LNCAP (cell line): Measurements from ENCODE around the gene PTPN3.

Experiments
- TF ChIP-seq, protein P1 (sequence below): fragments of 450-650 bp; IDR thresholded peaks from 2 replicates; pipeline ENCODE4 v1.5.1; 2017; ENCODE audit warnings: mild to moderate bottlenecking

PTPN3 gene

DNA sequence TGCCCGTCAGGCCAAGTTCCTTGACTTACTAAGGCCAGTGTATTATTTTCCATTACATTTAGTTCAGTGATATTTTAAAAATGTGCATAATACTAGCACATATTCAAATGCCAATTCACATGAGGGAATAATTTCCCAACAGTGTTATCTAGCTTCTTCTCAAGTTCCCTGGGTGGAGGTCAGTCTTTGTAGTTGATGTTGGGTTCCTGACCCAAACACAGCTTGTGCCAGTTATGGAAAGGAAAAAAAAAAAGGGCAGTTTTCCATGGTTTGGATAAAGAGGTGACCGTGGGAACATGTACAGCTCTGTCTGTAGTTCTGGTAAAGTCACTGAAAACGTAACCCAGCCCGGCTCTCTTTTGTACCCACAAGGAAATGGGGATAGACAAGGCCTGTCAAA lies 11.5 kb upstream of the PTPN3 start:
- TF ChIP-seq, protein P1, sequence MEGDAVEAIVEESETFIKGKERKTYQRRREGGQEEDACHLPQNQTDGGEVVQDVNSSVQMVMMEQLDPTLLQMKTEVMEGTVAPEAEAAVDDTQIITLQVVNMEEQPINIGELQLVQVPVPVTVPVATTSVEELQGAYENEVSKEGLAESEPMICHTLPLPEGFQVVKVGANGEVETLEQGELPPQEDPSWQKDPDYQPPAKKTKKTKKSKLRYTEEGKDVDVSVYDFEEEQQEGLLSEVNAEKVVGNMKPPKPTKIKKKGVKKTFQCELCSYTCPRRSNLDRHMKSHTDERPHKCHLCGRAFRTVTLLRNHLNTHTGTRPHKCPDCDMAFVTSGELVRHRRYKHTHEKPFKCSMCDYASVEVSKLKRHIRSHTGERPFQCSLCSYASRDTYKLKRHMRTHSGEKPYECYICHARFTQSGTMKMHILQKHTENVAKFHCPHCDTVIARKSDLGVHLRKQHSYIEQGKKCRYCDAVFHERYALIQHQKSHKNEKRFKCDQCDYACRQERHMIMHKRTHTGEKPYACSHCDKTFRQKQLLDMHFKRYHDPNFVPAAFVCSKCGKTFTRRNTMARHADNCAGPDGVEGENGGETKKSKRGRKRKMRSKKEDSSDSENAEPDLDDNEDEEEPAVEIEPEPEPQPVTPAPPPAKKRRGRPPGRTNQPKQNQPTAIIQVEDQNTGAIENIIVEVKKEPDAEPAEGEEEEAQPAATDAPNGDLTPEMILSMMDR: no peak

DNA sequence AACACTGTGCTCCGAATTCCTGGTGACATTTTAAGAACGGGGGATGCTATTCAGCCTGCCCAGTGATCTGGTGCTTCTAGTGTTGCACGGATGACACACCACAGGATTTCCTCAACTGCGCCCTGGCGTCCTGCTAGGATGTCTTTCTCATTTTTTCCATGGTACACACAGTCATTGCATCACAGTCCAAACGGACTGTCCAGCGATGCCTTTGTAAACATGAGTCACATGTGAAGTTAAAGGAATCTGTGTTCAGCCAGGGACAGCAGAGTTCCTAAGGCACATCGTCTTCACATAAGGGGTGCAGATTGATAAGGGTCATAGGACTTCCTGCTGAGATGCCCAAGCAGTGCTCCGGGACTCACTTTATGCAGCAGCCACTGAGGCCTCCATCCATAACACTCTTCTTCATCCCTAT lies 9.3 kb upstream of the PTPN3 start:
- TF ChIP-seq, protein P1: no peak

DNA sequence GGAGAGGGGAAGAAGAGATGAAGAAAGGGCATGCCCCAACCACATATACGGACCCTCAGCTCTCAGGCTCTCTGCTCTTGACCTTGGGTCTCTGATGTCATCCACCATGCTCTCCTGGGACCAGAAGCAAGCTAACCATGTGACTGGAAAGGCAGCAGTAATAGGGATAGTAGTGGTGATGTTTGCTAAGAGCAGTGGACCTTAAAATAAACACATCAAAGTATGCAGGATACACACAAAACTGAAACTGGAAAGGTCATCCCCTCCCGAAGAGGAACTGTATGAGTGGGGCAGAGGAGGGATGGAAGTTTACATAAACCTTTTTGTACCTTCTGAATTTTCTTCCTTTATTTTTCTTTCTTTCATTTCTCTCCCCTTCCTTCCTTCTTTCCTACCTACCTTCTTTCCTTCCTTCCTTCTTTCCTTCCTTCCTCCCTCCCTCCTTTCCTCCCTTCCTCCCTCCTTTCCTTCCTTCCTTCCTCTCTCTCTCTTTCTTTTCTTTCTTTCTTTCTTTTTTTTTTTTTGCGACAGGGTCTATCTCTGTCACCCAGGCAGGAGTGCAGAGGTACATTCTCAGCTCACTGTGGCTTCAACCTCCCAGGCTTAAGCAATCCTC lies 8.1 kb upstream of the PTPN3 start:
- TF ChIP-seq, protein P1: no peak

DNA sequence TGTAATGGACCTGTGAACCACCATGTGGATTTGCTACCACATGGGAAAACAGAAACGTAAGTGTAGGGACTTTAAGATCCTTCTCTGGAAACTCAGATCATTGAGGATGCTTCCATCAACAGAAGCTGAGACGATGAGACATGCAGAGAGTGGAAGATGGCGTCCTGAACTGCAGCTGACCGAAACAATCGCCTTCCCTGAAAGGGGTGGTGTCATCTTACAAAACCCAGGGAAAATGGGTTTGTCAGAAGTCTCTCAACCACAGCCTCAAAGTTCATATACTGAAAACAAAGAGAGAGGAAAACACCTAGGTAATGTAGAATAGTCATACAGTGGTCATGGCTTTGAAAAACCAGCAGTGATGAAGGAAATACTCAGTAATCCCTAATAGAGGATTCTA lies 6.6 kb upstream of the PTPN3 start:
- TF ChIP-seq, protein P1: no peak

DNA sequence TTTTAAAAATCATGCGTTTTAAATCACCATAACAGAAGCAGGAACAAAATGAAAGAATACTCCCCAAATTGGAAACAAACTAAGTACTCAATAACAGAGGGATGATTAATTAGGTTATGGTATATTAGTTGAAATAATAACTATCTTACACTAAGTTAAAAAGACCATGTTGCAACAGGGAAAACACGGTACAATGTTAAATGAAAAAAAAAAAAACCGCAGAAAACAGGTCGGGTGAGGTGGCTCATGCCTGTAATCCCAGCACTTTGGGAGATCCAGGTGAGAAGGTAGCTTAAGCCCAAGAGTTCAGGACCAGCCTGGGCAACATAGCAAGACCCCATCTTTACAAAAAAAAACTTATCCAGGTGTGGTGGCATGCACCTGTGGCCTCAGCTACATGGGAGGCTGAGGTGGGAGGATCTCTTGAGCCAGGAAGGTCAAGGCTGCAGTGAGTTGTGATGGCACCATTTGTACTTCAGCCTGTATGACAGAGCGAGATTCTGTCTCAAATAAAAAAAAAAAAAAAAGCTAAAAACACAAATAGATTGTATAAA lies 2.4 kb upstream of the PTPN3 start:
- TF ChIP-seq, protein P1: no peak

DNA sequence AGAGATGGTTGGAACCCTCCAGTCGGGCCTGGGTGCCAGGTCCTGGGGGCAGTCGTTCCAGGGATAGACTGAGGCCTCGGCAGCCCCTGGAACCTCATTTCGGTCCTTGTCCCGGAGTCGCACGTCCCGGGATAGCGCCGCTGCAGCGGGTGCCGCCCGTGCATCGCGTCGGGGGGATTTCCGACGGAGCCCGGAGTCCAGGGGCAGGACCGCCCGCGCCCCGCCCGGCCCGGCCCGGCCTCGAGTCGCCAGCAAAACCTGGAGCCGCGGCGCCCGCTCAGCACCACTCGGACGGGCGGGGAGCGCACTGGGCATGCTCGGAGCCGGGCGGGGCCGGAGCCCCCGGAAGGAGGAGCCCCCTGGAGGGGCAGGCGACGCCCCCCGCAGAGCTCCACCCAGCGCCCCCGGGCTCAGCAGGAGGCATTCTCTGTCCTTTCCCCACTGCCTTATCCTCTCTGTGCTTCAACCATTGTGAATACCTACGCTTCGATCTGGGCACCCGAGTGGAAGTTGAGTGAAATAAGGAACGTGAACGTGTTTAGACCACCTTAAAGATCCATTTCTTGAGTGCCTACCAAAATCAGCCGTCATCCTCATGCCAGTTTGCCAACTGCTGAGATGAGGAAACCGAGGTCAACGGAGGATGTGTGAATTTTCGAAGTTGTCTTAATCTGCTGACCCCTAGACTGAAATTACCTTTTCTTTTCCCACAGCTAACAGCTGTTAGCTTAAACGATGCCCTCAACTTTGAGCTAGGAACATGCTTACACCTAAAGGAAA lies 1.7 kb upstream of the PTPN3 start:
- TF ChIP-seq, protein P1: no peak

DNA sequence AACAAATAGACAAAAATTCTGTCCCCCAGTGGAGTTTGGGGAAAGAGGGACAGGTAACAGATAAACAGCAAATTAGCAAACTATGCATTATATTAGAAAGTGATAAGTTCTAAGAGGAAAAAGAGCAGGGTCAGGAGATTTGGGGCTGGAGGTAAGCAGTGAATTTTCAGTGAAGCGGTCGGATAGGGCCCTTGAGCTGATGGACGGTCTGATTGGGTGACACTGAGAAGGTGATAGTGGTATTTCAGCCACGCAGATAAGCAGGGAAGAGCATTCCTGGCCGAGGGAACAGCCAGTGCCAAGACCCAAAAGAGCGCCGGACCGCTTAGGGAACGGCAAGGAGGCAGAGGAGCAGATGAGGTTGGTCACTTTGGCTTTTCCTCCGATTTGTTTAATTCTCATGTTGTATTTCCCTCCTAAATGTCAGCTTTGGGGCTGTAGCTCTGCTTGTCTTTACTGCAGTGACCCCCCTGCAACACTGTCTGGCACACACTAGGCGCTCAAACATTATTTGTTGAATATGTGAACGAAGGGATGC lies 1.1 kb upstream of the PTPN3 start:
- TF ChIP-seq, protein P1: no peak
